Fibroblast of lung (primary cell): ENCODE results near the gene PARP11. TPM values are rescaled to one million over a fixed set of nuclear protein-coding genes. Genes with fewer than 3 reads are reported as not detected.

Source experiments
- DNase-seq, 2 donors: peaks; one replicate each; pipeline versions ENCODE4 v3.0.0 to v3.0.0-alpha.2; 2010; ENCODE audit warnings: low read depth in 2 of 2
- H2AFZ ChIP-seq: 2 replicates; pipeline ENCODE4 v1.5.1; 2012; ENCODE audit warnings: low read length, control low read depth, inconsistent platforms
- H3K27ac ChIP-seq: 2 replicates; pipeline ENCODE4 v1.5.1; 2011; ENCODE audit warnings: low read length, control low read depth; ENCODE audit not compliant: insufficient read depth
- H3K27me3 ChIP-seq: 2 replicates; pipeline ENCODE4 v1.5.1; 2011; ENCODE audit warnings: mild to moderate bottlenecking, low read length; ENCODE audit not compliant: control insufficient read depth, insufficient read depth
- H3K36me3 ChIP-seq: 2 replicates; pipeline ENCODE4 v1.5.1; 2011; ENCODE audit warnings: low read length; ENCODE audit not compliant: control insufficient read depth, insufficient read depth
- H3K4me1 ChIP-seq: 2 replicates; pipeline ENCODE4 v1.5.1; 2011; ENCODE audit warnings: low read length; ENCODE audit not compliant: control insufficient read depth, insufficient read depth; ENCODE audit errors: extremely low read depth
- H3K4me2 ChIP-seq: 2 replicates; pipeline ENCODE4 v1.5.1; 2011; ENCODE audit warnings: low read length, control low read depth; ENCODE audit not compliant: insufficient read depth; ENCODE audit errors: extremely low read depth
- H3K4me3 ChIP-seq, 4 experiments: fragments of 200-600 bp in 1 of 4; sonication (generic) in 1 of 4; replicated peaks in 1 of 4; 2 replicates each; pipeline ENCODE4 v1.5.1; 2011 to 2016; ENCODE audit warnings: low read length in 4 of 4, low read depth in 3 of 4, mild to moderate bottlenecking in 3 of 4, control low read depth in 2 of 4, inconsistent platforms in 1 of 4, mixed read lengths in 1 of 4; ENCODE audit not compliant: insufficient read depth in 1 of 4; ENCODE audit errors: control extremely low read depth in 1 of 4
- H3K79me2 ChIP-seq: 2 replicates; pipeline ENCODE4 v1.5.1; 2012; ENCODE audit warnings: mild to moderate bottlenecking, low read length, inconsistent platforms; ENCODE audit not compliant: control insufficient read depth, insufficient read depth
- H3K9ac ChIP-seq: 2 replicates; pipeline ENCODE4 v1.5.1; 2011; ENCODE audit warnings: mild to moderate bottlenecking, low read length, control low read depth; ENCODE audit not compliant: insufficient read depth
- H3K9me3 ChIP-seq: 2 replicates; pipeline ENCODE4 v1.5.1; 2012; ENCODE audit warnings: low read depth, low read length; ENCODE audit not compliant: control insufficient read depth, insufficient read depth
- H4K20me1 ChIP-seq: 2 replicates; pipeline ENCODE4 v1.5.1; 2011; ENCODE audit warnings: low read length; ENCODE audit not compliant: control insufficient read depth, insufficient read depth; ENCODE audit errors: extremely low read depth
- EZH2 ChIP-seq: IDR thresholded peaks from 2 replicates; pipeline ENCODE4 v1.5.1; 2012; ENCODE audit warnings: low read length, control low read depth, mild to moderate bottlenecking; ENCODE audit errors: missing control alignments
- polyA plus RNA-seq, 2 donors: library from polyadenylated mRNA; depleted of rRNA in 1 of 2; stranded (reverse) in 1 of 2; unstranded in 1 of 2; fragments of >200 nt; gene quantifications; 2 replicates each; pipeline ENCODE4 v1.2.1, GENCODE V29; 2011 to 2012; ENCODE audit warnings: missing spikeins in 1 of 2
- total RNA-seq: library from RNA; depleted of rRNA; stranded (reverse); fragments of >200 nt; gene quantifications from 2 replicates; pipeline ENCODE4 v1.2.1, GENCODE V29; 2014
- TF ChIP-seq, protein P1 (sequence below), 2 donors: IDR thresholded peaks in 1 of 2; conservative IDR thresholded peaks in 1 of 2; 1 replicate in 1 of 2; 2 replicates in 1 of 2; pipeline ENCODE4 v1.5.1; 2011 to 2012; ENCODE audit warnings: low read length in 2 of 2, control low read depth in 1 of 2, inconsistent platforms in 1 of 2, low read depth in 1 of 2, mild to moderate bottlenecking in 1 of 2

PARP11 gene
- total and polyA plus RNA-seq, 2 donors (not counting 1 experiment from before 2014, with no cell fraction given) = 6.6 to 8.9 TPM

DNA sequence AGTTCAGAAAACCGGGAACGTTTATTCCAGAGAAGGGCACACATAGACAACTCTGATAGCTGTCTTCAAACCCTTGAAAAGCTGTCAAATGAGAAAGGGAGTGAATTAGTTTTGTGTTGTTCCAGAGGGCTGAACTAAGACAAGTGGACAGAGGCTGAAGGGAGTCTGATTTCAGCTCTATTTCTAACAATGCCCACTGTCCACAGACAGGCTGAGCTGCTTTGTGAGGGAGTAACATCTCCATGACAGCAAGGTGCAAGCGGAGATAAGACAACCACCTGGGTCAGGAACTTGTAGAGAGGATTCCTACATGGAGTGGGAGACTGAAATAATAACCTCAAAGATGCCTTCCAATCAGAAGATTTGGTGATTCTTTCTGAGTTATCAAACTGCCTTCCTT is 25.6 kb upstream of the PARP11 start:
- no peak for DNase-seq
- Histone ChIP-seq H3K4me1 (no peaks in the 10 kb centered on the region), H3K36me3 (no peaks in the 10 kb centered on the region), H3K9ac (no peak overlapping the region), H3K79me2 (no peaks in the 10 kb centered on the region), H3K9me3 (no peaks in the 10 kb centered on the region), H3K27me3 (no peaks in the 10 kb centered on the region), H2AFZ (no peak overlapping the region), H3K27ac (no peak overlapping the region), H3K4me2 (no peak overlapping the region), H4K20me1 (no peaks in the 10 kb centered on the region), H3K4me3 (no peak overlapping the region)
- TF ChIP-seq, protein P1, sequence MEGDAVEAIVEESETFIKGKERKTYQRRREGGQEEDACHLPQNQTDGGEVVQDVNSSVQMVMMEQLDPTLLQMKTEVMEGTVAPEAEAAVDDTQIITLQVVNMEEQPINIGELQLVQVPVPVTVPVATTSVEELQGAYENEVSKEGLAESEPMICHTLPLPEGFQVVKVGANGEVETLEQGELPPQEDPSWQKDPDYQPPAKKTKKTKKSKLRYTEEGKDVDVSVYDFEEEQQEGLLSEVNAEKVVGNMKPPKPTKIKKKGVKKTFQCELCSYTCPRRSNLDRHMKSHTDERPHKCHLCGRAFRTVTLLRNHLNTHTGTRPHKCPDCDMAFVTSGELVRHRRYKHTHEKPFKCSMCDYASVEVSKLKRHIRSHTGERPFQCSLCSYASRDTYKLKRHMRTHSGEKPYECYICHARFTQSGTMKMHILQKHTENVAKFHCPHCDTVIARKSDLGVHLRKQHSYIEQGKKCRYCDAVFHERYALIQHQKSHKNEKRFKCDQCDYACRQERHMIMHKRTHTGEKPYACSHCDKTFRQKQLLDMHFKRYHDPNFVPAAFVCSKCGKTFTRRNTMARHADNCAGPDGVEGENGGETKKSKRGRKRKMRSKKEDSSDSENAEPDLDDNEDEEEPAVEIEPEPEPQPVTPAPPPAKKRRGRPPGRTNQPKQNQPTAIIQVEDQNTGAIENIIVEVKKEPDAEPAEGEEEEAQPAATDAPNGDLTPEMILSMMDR (conservative IDR thresholded peaks at IDR 0.05 in 1 of 2, IDR thresholded peaks at IDR 0.05 in 1 of 2; ENCODE audit: low read depth in 1 of 2, low read length in 2 of 2) = no peak
- no peak for TF ChIP-seq EZH2

DNA sequence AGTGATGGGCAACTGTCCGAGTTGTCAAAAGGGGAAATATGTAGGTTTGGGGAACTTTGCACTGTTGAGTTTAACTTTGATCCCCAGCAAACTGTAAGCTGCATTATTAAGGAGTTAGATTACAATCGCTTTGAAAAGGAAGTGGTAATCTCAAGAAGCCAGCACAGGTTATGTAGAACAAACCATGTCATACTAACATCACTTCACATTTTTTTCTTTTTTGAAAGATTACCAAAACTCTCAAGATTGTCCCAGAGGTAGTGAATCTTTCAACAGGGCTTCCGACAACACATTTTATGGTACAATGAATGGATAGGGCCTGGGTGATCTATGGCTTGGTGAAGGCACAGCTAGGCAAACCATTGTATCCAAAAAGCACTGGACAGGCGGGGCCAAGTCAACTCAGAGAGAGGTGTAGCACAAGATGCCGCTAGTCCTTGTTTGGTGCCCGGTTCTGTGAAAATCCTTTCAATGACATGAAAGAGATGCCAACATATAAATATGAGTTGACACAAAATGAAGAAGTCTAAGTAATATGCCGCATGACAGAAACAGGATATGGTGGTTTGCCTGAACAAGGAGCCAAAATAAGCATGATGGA is 24.3 kb upstream of the PARP11 start:
- Histone ChIP-seq H3K4me3 (no peak overlapping the region), H2AFZ (no peak overlapping the region), H3K4me2 (no peak overlapping the region)

DNA sequence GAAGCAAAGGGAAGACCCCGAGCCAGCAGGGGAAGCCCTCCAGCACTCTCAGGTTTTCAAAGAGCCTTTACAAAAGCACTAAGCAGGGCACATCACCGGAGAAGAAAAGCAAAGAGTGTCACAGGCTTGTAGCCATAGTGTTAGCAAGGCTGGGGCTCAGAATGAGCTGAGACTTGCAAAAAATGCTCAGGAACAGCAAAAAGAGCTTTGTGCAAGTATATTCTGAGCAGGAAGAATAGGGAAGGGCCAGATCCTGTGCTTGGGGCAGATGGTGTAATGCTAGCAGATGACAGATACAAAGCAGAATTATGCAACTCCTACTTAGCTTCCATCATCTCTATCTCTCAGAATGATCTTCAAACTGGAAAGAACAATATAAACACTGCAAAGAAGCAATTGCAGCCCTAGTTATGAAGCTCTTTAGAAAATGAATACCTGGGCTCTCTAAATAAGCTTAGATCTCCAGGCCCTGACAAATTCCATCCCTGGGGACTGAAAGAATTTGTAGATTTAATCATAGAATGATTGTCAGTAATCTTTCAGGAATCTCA is 23.7 kb upstream of the PARP11 start:
- Histone ChIP-seq H2AFZ (no peak overlapping the region), H3K27me3 (no peaks in the 10 kb centered on the region), H3K4me1 (no peaks in the 10 kb centered on the region), H3K4me2 (no peak overlapping the region), H3K27ac (no peak overlapping the region), H3K4me3 (no peak overlapping the region), H3K9me3 (no peaks in the 10 kb centered on the region), H3K9ac (no peak overlapping the region), H4K20me1 (no peaks in the 10 kb centered on the region), H3K36me3 (no peaks in the 10 kb centered on the region), H3K79me2 (no peaks in the 10 kb centered on the region)
- DNase-seq = no peak
- TF ChIP-seq EZH2 = no peak
- TF ChIP-seq, protein P1 (conservative IDR thresholded peaks at IDR 0.05 in 1 of 2, IDR thresholded peaks at IDR 0.05 in 1 of 2; ENCODE audit: low read depth in 1 of 2, low read length in 2 of 2) = no peak

More for the DNA sequence above, 24.3 kb upstream of the PARP11 start:
- Histone ChIP-seq H3K27ac (no peak overlapping the region), H3K79me2 (no peaks in the 10 kb centered on the region), H4K20me1 (no peaks in the 10 kb centered on the region), H3K9me3 (no peaks in the 10 kb centered on the region), H3K9ac (no peak overlapping the region), H3K27me3 (no peaks in the 10 kb centered on the region), H3K36me3 (no peaks in the 10 kb centered on the region), H3K4me1 (no peaks in the 10 kb centered on the region)
- TF ChIP-seq EZH2 = no peak
- TF ChIP-seq, protein P1 (conservative IDR thresholded peaks at IDR 0.05 in 1 of 2, IDR thresholded peaks at IDR 0.05 in 1 of 2; ENCODE audit: low read depth in 1 of 2, low read length in 2 of 2) = no peak
- DNase-seq = no peak
